ENCODE results near the gene SFRP5. TPM values are rescaled to one million over a fixed set of nuclear protein-coding genes. Genes with fewer than 3 reads are reported as not detected.

SFRP5 gene
- total RNA-seq, 1 donor: 0.52 TPM

- Histone ChIP-seq H3K27me3 (ENCODE audit: insufficient read depth, low read length) (no peaks in the 10 kb centered on the region), H3K9me3 (ENCODE audit: low read depth, low read length) (no peaks in the 10 kb centered on the region), H3K4me1 (ENCODE audit: insufficient read depth, low read length) (peaks cover 22% of the 10 kb centered on the region), H3K4me3 (ENCODE audit: low read length) (no peak overlapping the region)
Measured at GRCh38 chr10:97778452-97779302, 6.9 kb upstream of the SFRP5 start.

DNA sequence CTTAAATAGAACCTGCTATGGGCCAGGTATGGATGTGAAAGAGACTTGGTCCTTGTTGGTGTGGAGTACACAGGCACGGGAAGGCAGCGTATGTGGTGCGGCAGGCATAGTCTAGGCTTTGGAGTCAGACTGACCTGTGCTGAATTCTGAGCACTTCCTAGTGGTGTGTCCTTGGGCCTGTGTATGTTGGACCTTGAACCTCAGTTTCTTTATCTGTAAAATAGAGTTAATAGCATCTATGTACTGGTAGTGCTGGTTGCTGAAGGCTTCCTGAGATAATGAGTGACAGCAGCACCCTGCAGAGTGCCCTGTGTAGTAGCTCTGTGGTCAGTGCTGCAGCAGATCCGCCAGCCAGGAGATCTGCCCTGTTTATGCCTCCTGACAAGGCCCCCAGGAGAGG, 5.3 kb upstream of the SFRP5 start:
- Histone ChIP-seq H3K27me3 (ENCODE audit: insufficient read depth, low read length) (peaks cover 10% of the 10 kb centered on the region), H3K4me1 (ENCODE audit: insufficient read depth, low read length) (peaks cover 17% of the 10 kb centered on the region), H3K4me3 (ENCODE audit: low read length) (no peak overlapping the region), H3K9me3 (ENCODE audit: low read depth, low read length) (no peaks in the 10 kb centered on the region)

- Histone ChIP-seq H3K27me3 (ENCODE audit: insufficient read depth, low read length) (peaks cover 21% of the 10 kb centered on the region), H3K4me3 (ENCODE audit: low read length) (no peak overlapping the region), H3K9me3 (ENCODE audit: low read depth, low read length) (no peaks in the 10 kb centered on the region), H3K4me1 (ENCODE audit: insufficient read depth, low read length) (no peaks in the 10 kb centered on the region)
Measured at GRCh38 chr10:97774811-97775294, 3.1 kb upstream of the SFRP5 start.

DNA sequence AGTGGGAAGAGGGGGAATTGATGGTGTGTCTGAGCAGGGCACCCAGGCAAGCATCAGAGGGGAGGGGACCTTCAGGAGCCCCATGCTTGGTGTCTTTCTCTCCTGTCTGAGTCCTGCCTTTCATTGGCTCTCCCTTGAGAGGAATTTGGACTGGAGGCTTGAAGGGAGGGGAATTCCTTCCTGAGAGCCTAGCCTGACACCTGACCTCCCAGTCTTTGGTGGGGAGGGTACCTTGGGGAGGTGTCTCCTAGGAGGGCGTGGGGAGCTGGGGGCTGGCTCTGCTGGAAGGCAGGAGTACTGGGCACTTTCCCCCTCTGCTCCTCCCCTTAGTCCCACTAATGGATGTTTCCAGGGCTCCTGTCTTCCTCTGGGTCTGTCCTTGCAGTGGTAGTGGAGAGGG, 1.3 kb upstream of the SFRP5 start:
- H3K9me3 ChIP-seq (ENCODE audit: low read depth, low read length): no peaks in the 10 kb centered on the region
- H3K4me3 ChIP-seq (ENCODE audit: low read length): no peak overlapping the region
- peaks cover 21% of the 10 kb centered on the region for H3K27me3 ChIP-seq (ENCODE audit: insufficient read depth, low read length)
- H3K4me1 ChIP-seq (ENCODE audit: insufficient read depth, low read length): no peaks in the 10 kb centered on the region

GRCh38 chr10:97771055-97771891, 526 bp downstream of the SFRP5 start:
- Histone ChIP-seq H3K4me3 (ENCODE audit: low read length) (no peak overlapping the region), H3K9me3 (ENCODE audit: low read depth, low read length) (no peaks in the 10 kb centered on the region), H3K4me1 (ENCODE audit: insufficient read depth, low read length) (no peaks in the 10 kb centered on the region), H3K27me3 (ENCODE audit: insufficient read depth, low read length) (peaks cover 21% of the 10 kb centered on the region)

GRCh38 chr10:97770255-97770654, 1.5 kb downstream of the SFRP5 start:
- H3K4me1 ChIP-seq (ENCODE audit: insufficient read depth, low read length): no peaks in the 10 kb centered on the region

DNA sequence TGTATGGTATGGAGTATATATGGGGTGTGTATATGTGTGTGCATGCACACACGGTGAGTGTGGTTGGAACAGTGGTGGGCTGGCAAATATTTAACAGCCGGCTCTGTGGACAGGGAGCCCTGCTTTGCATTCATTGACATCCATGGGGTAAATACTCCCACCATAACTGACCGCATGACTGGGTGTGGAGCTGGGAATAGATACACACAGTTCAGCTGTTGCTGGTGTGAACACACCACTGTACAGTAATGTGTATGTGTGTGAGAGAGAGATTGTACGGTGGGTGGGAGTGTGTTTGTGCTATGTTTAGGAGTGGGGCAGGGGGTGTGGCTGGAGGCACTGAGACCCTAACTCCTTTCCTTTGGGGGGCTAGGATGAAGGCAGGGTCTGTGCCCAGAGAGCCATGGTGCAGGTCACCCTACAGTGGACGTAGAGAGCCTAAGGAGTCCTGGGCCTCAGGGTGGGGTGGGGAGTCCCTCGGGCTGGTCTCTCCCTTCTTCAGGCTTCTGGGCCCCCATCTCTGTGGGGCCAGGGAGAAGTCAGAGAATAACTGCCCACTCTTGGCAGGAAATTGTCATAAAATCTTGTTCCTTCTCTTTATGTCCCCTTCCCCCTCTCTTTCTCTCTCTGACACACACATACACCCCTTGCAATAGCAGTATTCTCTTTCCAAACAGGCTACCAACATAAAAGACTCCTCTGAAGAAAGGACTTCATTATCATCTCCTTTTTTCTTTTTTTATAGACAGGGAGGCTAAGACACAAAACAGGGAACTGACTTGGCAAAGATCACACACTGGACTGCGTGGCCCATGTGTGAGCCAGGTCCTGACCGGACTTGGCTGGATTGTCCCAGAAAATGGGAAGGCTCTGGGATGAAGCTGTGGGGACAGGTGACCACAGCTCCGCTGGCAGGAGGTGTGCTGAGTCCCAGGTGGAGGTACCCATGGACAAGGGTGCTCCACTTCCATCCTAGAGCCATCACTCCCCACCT, 3.2 kb downstream of the SFRP5 start:
- H3K4me1 ChIP-seq (ENCODE audit: insufficient read depth, low read length): no peaks in the 10 kb centered on the region
- no peaks in the 10 kb centered on the region for H3K9me3 ChIP-seq (ENCODE audit: low read depth, low read length)
- peaks cover 21% of the 10 kb centered on the region for H3K27me3 ChIP-seq (ENCODE audit: insufficient read depth, low read length)
- H3K4me3 ChIP-seq (ENCODE audit: low read length): no peak overlapping the region

More at GRCh38 chr10:97770255-97770654, 1.5 kb downstream of the SFRP5 start:
- no peaks in the 10 kb centered on the region for H3K9me3 ChIP-seq (ENCODE audit: low read depth, low read length)
- H3K4me3 ChIP-seq (ENCODE audit: low read length): no peak overlapping the region
- peaks cover 21% of the 10 kb centered on the region for H3K27me3 ChIP-seq (ENCODE audit: insufficient read depth, low read length)

- Histone ChIP-seq H3K9me3 (ENCODE audit: low read depth, low read length) (no peaks in the 10 kb centered on the region), H3K27me3 (ENCODE audit: insufficient read depth, low read length) (peaks cover 12% of the 10 kb centered on the region), H3K4me1 (ENCODE audit: insufficient read depth, low read length) (no peaks in the 10 kb centered on the region), H3K4me3 (ENCODE audit: low read length) (no peak overlapping the region)
Measured at GRCh38 chr10:97766996-97767924, 4.5 kb downstream of the SFRP5 start.

- H3K4me3 ChIP-seq (ENCODE audit: low read length): no peak overlapping the region
- H3K9me3 ChIP-seq (ENCODE audit: low read depth, low read length): no peaks in the 10 kb centered on the region
- no peaks in the 10 kb centered on the region for H3K4me1 ChIP-seq (ENCODE audit: insufficient read depth, low read length)
- peaks cover 9% of the 10 kb centered on the region for H3K27me3 ChIP-seq (ENCODE audit: insufficient read depth, low read length)
Measured at GRCh38 chr10:97766106-97766810, 5.5 kb downstream of the SFRP5 start.

- no peak overlapping the region for H3K4me3 ChIP-seq (ENCODE audit: low read length)
- no peaks in the 10 kb centered on the region for H3K9me3 ChIP-seq (ENCODE audit: low read depth, low read length)
- no peaks in the 10 kb centered on the region for H3K4me1 ChIP-seq (ENCODE audit: insufficient read depth, low read length)
- peaks cover under 1% of the 10 kb centered on the region for H3K27me3 ChIP-seq (ENCODE audit: insufficient read depth, low read length)
Measured at GRCh38 chr10:97765201-97765600, 6.6 kb downstream of the SFRP5 start.

- Histone ChIP-seq H3K27me3 (ENCODE audit: insufficient read depth, low read length) (no peaks in the 10 kb centered on the region), H3K4me1 (ENCODE audit: insufficient read depth, low read length) (no peaks in the 10 kb centered on the region), H3K4me3 (ENCODE audit: low read length) (no peak overlapping the region), H3K9me3 (ENCODE audit: low read depth, low read length) (no peaks in the 10 kb centered on the region)
Measured at GRCh38 chr10:97764519-97764931, 7.3 kb downstream of the SFRP5 start.

DNA sequence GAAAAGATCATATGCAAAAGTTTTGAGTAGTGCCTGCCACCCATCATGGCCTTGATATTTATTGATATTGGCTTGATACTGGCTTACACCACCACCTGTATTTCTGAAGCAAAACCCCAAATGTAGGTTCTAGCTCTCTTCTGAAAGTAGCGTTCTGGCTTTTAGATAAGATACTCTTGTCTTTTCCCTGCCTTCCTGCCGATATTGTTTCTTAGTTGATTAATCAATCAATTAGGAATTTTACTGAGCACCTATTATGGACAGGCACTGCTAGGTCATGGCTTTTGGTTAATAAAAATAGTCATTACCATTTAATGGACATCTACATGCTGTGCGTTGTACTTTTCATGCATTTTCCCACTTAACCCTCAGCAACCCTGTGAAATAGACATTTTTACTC, 7.9 kb downstream of the SFRP5 start:
- Histone ChIP-seq H3K4me1 (ENCODE audit: insufficient read depth, low read length) (no peaks in the 10 kb centered on the region), H3K9me3 (ENCODE audit: low read depth, low read length) (no peaks in the 10 kb centered on the region), H3K4me3 (ENCODE audit: low read length) (no peak overlapping the region), H3K27me3 (ENCODE audit: insufficient read depth, low read length) (no peaks in the 10 kb centered on the region)

GRCh38 chr10:97763411-97763810, 8.4 kb downstream of the SFRP5 start:
- no peaks in the 10 kb centered on the region for H3K27me3 ChIP-seq (ENCODE audit: insufficient read depth, low read length)
- no peaks in the 10 kb centered on the region for H3K4me1 ChIP-seq (ENCODE audit: insufficient read depth, low read length)
- no peaks in the 10 kb centered on the region for H3K9me3 ChIP-seq (ENCODE audit: low read depth, low read length)
- H3K4me3 ChIP-seq (ENCODE audit: low read length): no peak overlapping the region

Data from mononuclear cell (primary cell).